NCI-H128 (cell line): Measurements from ENCODE around the gene FCN2.

ENCODE experiments used
- DNase-seq: peaks from one replicate; lab custom pipeline; 2025; ENCODE audit not compliant: unreplicated experiment; lab: John Stamatoyannopoulos, UW

FCN2 gene

DNA sequence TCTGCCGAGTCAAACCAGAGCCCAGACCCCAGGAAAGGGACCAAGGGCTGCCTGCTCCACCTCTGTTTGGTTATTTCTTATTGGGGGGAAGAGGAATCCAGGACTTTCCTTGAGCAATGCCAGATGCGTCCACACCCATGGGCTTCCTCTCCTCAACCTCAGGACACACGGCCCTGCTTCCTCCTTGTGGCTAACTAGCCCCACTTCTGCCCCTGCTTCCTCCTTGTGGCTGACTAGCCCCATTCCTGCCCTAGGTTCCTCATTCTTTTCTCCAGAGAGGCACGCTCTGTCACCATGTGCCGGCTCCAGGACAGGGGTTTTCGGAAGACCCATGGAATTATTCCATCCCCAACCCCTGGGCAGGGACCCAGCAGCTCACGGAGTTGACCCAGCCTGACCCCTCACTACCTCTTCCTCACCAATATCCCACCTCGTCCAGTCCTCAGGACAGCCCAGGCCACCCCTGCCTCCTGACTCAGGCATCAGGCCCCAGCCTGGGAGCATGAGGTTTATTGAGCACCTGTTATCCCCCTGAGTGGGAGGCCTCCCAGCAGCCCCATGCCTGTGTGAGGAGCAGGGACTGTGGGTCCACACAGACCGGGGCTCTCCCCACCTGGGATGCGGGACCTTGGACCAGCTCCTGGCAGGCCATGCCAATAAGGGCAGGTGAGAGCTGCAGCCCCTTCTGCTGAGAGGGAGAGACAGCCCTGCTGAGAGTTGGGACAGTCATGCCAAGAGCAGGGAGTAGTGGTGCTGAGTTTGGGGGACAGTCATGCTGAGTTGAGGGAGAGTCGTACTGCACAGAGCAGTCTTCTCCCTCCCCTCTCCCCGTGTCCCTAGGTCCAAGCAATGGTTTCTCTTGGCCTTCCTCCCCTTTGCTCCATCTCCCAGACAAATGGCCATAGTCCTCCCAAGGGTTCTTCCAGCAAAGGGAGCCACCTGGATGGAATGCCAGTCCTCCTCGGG, 48.9 kb downstream of the FCN2 start:
- no peak for DNase-seq

DNA sequence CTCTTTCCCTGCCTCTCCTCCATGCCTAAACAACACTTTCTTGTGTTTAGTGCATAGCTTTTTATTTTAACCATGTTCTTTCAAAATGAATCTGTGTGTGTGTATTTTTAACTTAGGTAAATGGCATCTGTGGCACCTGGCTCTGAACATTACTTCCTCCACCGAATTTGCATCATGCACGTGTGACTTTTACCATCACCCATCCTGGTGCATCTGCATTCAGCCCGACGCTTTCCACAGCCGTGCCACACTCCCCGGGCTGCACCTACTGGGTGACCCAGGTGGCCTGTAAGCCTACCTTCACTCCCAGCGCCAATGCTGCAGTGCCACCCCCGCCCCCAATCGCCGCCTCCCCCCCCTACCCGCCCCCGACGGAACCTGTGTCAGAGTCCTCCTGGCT, 49.8 kb downstream of the FCN2 start:
- no peak for DNase-seq

DNA sequence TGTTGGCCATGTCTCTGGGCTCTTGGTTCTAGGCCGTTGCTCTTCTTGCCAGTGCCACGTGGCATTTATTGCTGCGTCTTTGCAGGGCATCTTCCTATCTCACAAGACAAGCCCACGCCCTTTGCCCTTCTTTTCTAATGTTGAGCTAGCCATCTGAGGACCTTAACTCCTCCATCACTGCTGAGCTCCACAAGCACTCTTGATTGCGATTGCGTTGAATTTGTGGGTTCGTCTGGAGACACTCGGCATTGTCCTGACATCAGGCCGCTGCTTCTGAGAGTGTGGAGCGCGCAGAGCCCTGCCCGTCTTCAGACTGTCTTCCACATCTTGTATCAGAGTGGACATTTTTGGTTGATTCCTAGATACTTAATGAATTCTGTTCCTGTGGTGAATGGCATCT, 51.6 kb downstream of the FCN2 start:
- DNase-seq = no peak

DNA sequence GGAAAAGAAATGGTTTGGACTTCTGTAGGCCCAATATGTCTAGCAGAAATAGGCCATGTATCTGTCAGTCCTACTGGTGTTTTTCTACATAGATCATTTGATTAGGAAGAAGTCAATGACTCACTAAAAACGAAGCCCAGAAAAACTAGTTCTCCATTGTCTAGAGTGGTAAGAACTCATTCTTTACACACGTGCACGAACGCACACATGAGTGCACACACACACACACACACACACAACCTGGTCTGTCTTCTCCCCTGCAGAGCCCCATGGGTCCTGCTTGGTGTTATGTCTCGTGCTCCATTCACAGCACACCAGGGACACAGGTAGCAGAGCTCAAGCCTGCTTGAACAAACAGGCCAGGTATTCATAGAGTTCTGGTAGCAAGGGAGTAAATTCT, 52.0 kb downstream of the FCN2 start:
- DNase-seq = no peak

DNA sequence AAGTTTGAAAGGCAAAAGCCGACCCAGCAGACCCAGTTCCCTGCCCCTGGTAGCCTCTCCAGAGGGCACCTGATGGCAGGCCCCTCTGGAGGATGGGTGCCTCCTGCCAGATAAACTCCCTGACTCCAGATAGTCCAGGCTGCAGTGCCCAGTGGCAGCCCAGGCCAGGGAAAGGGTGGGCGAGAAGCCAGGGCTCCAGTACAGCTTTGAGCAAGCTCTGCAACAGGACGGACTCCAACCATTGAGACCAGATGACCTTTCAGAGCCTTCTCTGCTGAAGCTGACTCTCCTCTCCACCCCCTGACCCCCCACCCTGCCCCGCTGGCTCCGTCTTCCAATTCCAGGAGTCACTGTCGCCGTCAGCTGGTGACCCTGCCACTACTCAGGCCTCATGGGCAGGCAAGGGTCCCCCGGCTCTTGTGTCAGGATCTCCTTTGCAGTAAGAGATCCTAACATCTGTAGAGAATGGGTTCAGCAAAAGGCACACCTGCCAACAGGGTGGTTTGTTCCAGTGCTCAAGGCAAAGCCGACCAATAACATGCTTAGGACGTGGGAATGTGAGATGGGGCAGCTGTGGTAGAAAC, 52.6 kb downstream of the FCN2 start:
- no peak for DNase-seq

DNA sequence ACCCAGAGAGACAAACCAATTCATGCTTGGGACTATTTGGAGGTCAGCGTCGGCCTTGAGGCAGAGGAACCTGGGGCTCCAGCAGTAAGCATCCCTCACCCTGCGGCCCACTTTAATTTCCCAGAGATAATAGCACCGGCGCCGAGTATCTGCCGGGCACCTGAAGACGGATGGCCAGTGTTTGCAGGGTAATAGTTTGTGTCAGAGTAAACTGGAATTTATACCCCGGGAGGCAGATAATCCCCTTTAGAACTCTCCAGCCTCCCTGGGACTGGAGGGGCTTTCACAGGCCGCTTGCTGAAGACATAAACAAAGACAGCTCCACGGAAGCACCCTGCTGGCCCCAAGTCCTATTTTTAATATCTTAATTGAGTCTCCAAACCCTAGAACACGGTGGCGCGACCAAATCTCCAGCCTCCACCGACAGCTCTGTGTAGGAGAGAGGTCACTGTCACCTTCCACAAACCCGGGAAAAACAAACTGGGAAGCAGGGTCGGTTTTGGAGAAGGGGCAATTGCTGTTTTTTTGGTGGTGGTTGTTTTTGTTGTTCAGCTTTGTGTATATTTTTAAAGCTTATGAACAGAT, 54.5 kb downstream of the FCN2 start:
- no peak for DNase-seq

- DNase-seq = no peak
These were observed 55.2 kb downstream of the FCN2 start for GRCh38 chr9:134935701-134936345.

GRCh38 chr9:134936346-134937163, 55.9 kb downstream of the FCN2 start:
- no peak for DNase-seq
